ENCODE results near the gene TIMP2. TPM values are rescaled to one million over a fixed set of nuclear protein-coding genes. Genes with fewer than 3 reads are reported as not detected.

The TIMP2 gene
- total and polyA plus RNA-seq, 2 of the 4 experiments (the other 2 are of a cell fraction), result 43.9 to 416 TPM

DNA sequence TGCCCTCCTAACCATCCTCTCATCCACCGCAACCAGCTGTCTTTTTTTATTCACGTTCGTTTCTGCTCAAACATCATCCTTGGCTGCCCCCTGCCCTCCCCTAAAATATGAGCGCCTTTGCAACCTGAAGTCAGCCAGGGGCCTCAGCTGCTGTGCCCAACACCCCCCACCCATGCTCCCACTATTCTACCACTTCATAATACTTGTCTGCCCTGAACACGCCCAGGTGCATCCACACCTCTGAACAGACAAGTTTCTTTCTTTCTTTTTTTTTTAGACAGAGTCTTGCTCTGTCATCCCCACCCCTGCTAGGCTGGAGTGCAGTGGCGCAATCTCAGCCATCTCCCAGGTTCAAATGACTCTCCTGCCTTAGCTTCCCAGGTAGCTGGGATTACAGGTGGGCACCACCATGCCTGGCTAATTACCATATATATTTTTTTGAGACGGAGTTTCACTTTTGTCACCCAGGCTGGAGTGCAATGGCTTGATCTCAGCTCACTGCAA is 49.0 kb downstream of the TIMP2 start:
- Histone ChIP-seq H4K91ac (ENCODE audit: insufficient read depth, low read depth, low read length) (0 out of 2 replicates have a peak overlapping the region, but pooled peaks have one; percentile 84), H2BK5ac (ENCODE audit: low read depth, low read length, poor library complexity, severe bottlenecking) (peak overlapping the region; percentile 82), H2AK5ac (ENCODE audit: low read depth, low read length) (peak overlapping the region; percentile 90), H4K20me1 (ENCODE audit: insufficient read depth, low read length) (peaks cover 41% of the 10 kb centered on the region), H3K79me1 (ENCODE audit: low read depth in 1 of 2, low read length in 2 of 2) (peaks cover 35 to 84% of the 10 kb centered on the region in 2 experiments), H4K8ac (ENCODE audit: low read depth in 2 of 2, low read length in 2 of 2) (peak overlapping the region in 1 of 2 experiments; percentile 73; a peak in 1 of 4 replicates), H3K23ac (ENCODE audit: low read depth, low read length) (no peak overlapping the region), H2BK20ac (ENCODE audit: low read depth, low read length) (no peak overlapping the region), H2AK9ac (replicated peaks; ENCODE audit: low read depth, low read length, poor library complexity) (peak overlapping the region; percentile 97), H3K9me3 (ENCODE audit: control insufficient read depth, insufficient read depth, low read length) (no peaks in the 10 kb centered on the region), H3K9ac (ENCODE audit: low read depth, low read length) (no peak overlapping the region), H3K27ac (ENCODE audit: insufficient read depth, low read length) (no peak overlapping the region), H3K4ac (ENCODE audit: low read depth, low read length) (peak overlapping the region; percentile 67; the same call in 1 of the 2 replicates), H2BK120ac (ENCODE audit: low read depth, low read length) (peak overlapping the region; percentile 40; the same call in 1 of the 2 replicates), H3K4me3 (ENCODE audit: insufficient read depth, low read depth, low read length) (no peak overlapping the region), H3K4me2 (ENCODE audit: low read depth, low read length) (no peak overlapping the region), H2AFZ (replicated peaks; ENCODE audit: low read length, poor library complexity) (peak overlapping the region; percentile 37), H3K27me3 (ENCODE audit: control insufficient read depth, insufficient read depth, low read length) (no peaks in the 10 kb centered on the region), H2BK15ac (ENCODE audit: low read depth, low read length) (peak overlapping the region; percentile 46; the same call in 1 of the 3 replicates), H3K36me3 (ENCODE audit: control insufficient read depth, insufficient read depth, low read length) (peaks cover 25% of the 10 kb centered on the region), H3K56ac (ENCODE audit: extremely low read depth, insufficient read depth, low read length) (no peak overlapping the region), H3K9me1 (ENCODE audit: insufficient read depth, low read length) (peaks cover 49% of the 10 kb centered on the region), H3K14ac (replicated peaks; ENCODE audit: low read depth, low read length) (peak overlapping the region; percentile 73), H4K5ac (ENCODE audit: low read depth, low read length) (peak overlapping the region; percentile 85; the same call in 1 of the 2 replicates), H3K4me1 (ENCODE audit: control insufficient read depth, insufficient read depth, low read length) (peaks cover 40% of the 10 kb centered on the region), H3K18ac (ENCODE audit: low read depth, low read length) (no peak overlapping the region)
- DNase-seq, result no peak
- WGBS, 2 experiments (ENCODE audit: extremely low coverage in 2 of 2, insufficient read length in 1 of 2), result 89% methylated on average over 3 of the region's 7 CpGs; no CpG with 5 or more reads in 1 of the 2 experiments
- TF ChIP-seq MAZ (IDR thresholded peaks at IDR 0.05; ENCODE audit: borderline replicate concordance, low read depth, low read length) (no peak), MXI1 (IDR thresholded peaks at IDR 0.05; ENCODE audit: borderline replicate concordance, low read depth, low read length) (no peak), POLR2A (IDR thresholded peaks at IDR 0.05; ENCODE audit: low read depth, low read length) (no peak), CEBPB (IDR thresholded peaks at IDR 0.05; ENCODE audit: low read depth, low read length) (peak; percentile 32; the same call in 1 of the 2 replicates), CHD1 (IDR thresholded peaks at IDR 0.05; ENCODE audit: low read depth, low read length) (no peak)
- BruUV-seq (replicated peaks), result no TSS peak
- ChIA-PET POLR2A (ENCODE audit: unreplicated experiment) (no interaction called here), CTCF (interaction anchor here (0.9 kb wide), 1 partner anchor 96 kb away, joined by 6 read pairs; no protein-coding TSS in a partner anchor)
- intact Hi-C loops (cut with micrococcal nuclease) (no loop called here), dilution Hi-C loops (cut with HindIII; ENCODE audit: low sequenced_read_pairs, unreplicated experiment) (no loop called here), in situ Hi-C loops (cut with MboI; ENCODE audit: low sequenced_read_pairs) (no loop called here)
- no peak for ATAC-seq (ENCODE audit: low read depth)
